Measurements from ENCODE around the gene SNX33.

GRCh38 chr15:75598361-75598760 is 49.4 kb upstream of the SNX33 start:
- TF ChIP-seq CTCF (IDR thresholded peaks at IDR 0.05; ENCODE audit: insufficient read depth, low read length) = no peak
- no peak for TF ChIP-seq POLR2AphosphoS5 (IDR thresholded peaks at IDR 0.05; ENCODE audit: low read depth)
